WERI-Rb-1 (cell line): Measurements from ENCODE around the gene ARMC2.

ENCODE experiments used
- DNase-seq: peaks from one replicate; pipeline ENCODE4 v3.0.0-alpha.2; 2020
- H3K27ac ChIP-seq: fragments of 250-450 bp; sonication (Bioruptor Pico); 2 replicates; pipeline ENCODE4 v1.5.1; 2020; ENCODE audit warnings: mild to moderate bottlenecking, moderate library complexity
- H3K27me3 ChIP-seq: fragments of 250-450 bp; sonication (Bioruptor Pico); 2 replicates; pipeline ENCODE4 v1.5.1; 2021; ENCODE audit warnings: mild to moderate bottlenecking, low read depth, moderate library complexity; ENCODE audit not compliant: insufficient read depth, severe bottlenecking
- H3K36me3 ChIP-seq: fragments of 250-450 bp; sonication (Bioruptor Pico); 2 replicates; pipeline ENCODE4 v1.5.1; 2020; ENCODE audit warnings: mild to moderate bottlenecking, moderate library complexity
- H3K4me3 ChIP-seq: 2 replicates; pipeline ENCODE4 v1.5.1; 2011; ENCODE audit warnings: low read depth, mild to moderate bottlenecking, control low read depth, low read length
- H3K9me3 ChIP-seq: fragments of 250-450 bp; sonication (Bioruptor Pico); 2 replicates; pipeline ENCODE4 v1.5.1; 2021; ENCODE audit warnings: mild to moderate bottlenecking, moderate library complexity; ENCODE audit not compliant: severe bottlenecking
- CTCF ChIP-seq: IDR thresholded peaks from 2 replicates; pipeline ENCODE4 v1.5.1; 2011; ENCODE audit warnings: low read depth, mild to moderate bottlenecking, control low read depth, inconsistent platforms, low read length

ARMC2 gene

GRCh38 chr6:108801366-108801765 lies 46.9 kb upstream of the ARMC2 start:
- no peaks in the 10 kb centered on the region for H3K27me3 ChIP-seq
- no peak overlapping the region for H3K27ac ChIP-seq
- TF ChIP-seq CTCF = no peak
- no peaks in the 10 kb centered on the region; the same call in 1 of the 2 replicates for H3K36me3 ChIP-seq
- no peak for DNase-seq
- peaks cover 11% of the 10 kb centered on the region for H3K9me3 ChIP-seq
- no peak overlapping the region for H3K4me3 ChIP-seq

DNA sequence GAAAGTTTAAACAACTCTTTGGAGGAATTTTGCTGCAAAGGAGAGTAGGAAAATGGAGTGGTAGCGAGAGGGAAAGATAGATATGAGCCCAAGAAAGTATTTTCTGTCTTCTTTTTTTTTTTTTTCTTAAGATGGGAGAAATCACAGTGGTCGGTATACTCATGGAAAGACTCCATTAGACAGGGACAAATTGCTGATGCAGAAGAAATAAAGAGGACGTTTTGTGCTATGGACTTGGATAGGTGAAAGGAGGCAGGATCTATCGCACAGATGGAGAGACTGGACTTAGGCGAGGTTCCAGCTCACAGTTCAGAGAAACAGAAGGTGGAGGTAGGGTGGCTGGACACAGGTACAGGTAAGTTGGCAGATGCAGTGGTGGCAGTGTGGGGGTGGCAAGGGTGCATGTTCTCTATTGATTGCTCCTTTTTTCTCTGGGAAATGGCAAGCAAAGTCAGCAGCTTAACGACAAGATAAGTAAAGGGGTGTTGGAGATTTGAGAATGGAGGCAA lies 44.2 kb upstream of the ARMC2 start:
- Histone ChIP-seq H3K9me3 (peaks cover 11% of the 10 kb centered on the region), H3K27ac (no peak overlapping the region), H3K36me3 (no peaks in the 10 kb centered on the region; the same call in 1 of the 2 replicates), H3K4me3 (no peak overlapping the region), H3K27me3 (no peaks in the 10 kb centered on the region)
- DNase-seq = no peak
- TF ChIP-seq CTCF = no peak

GRCh38 chr6:108804956-108805355 lies 43.3 kb upstream of the ARMC2 start:
- Histone ChIP-seq H3K27ac (peak overlapping the region; percentile 42), H3K27me3 (no peaks in the 10 kb centered on the region), H3K9me3 (peaks cover 11% of the 10 kb centered on the region), H3K36me3 (no peaks in the 10 kb centered on the region; the same call in 1 of the 2 replicates), H3K4me3 (no peak overlapping the region)
- DNase-seq = peak; percentile 32
- TF ChIP-seq CTCF = no peak

- Histone ChIP-seq H3K36me3 (no peaks in the 10 kb centered on the region; the same call in 1 of the 2 replicates), H3K4me3 (no peak overlapping the region), H3K27me3 (no peaks in the 10 kb centered on the region), H3K27ac (peak overlapping the region; percentile 42; the same call in 1 of the 2 replicates), H3K9me3 (peaks cover 11% of the 10 kb centered on the region)
- no peak for TF ChIP-seq CTCF
- DNase-seq = peak; percentile 58
Observed at GRCh38 chr6:108805611-108806167, 42.5 kb upstream of the ARMC2 start.

GRCh38 chr6:108806171-108806570 lies 42.1 kb upstream of the ARMC2 start:
- DNase-seq = no peak
- Histone ChIP-seq H3K9me3 (peaks cover 11% of the 10 kb centered on the region), H3K4me3 (no peak overlapping the region), H3K36me3 (no peaks in the 10 kb centered on the region; the same call in 1 of the 2 replicates), H3K27me3 (no peaks in the 10 kb centered on the region), H3K27ac (no peak overlapping the region)
- no peak for TF ChIP-seq CTCF

- no peak overlapping the region for H3K27ac ChIP-seq
- H3K9me3 ChIP-seq = peaks cover 11% of the 10 kb centered on the region
- no peak for TF ChIP-seq CTCF
- no peaks in the 10 kb centered on the region; the same call in 1 of the 2 replicates for H3K36me3 ChIP-seq
- no peaks in the 10 kb centered on the region for H3K27me3 ChIP-seq
- H3K4me3 ChIP-seq = no peak overlapping the region
- DNase-seq = no peak
Observed at GRCh38 chr6:108806665-108807064, 41.6 kb upstream of the ARMC2 start.
